ENCODE measurements around the gene NMBR.

DNA sequence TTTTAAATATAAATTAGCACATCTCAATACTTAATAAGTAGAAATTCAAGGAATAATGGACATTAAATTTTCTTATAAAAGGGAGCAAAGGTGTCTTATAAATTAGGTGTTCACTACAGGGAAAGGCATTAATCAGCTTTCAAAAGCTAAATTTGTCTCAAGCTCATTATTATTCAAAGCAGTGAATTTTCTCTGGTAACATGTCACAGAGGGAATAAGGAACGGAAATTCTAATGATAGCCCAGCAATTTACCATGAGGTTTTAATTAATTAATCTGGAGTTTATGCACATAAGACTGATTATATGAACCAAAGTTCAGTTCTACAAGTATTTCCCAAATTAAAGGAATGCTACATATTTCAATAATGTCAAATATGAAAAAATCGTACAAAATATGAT is 29.6 kb downstream of the NMBR start:
- TF ChIP-seq, protein P1, sequence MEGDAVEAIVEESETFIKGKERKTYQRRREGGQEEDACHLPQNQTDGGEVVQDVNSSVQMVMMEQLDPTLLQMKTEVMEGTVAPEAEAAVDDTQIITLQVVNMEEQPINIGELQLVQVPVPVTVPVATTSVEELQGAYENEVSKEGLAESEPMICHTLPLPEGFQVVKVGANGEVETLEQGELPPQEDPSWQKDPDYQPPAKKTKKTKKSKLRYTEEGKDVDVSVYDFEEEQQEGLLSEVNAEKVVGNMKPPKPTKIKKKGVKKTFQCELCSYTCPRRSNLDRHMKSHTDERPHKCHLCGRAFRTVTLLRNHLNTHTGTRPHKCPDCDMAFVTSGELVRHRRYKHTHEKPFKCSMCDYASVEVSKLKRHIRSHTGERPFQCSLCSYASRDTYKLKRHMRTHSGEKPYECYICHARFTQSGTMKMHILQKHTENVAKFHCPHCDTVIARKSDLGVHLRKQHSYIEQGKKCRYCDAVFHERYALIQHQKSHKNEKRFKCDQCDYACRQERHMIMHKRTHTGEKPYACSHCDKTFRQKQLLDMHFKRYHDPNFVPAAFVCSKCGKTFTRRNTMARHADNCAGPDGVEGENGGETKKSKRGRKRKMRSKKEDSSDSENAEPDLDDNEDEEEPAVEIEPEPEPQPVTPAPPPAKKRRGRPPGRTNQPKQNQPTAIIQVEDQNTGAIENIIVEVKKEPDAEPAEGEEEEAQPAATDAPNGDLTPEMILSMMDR (IDR thresholded peaks at IDR 0.05), result no peak
- no peak for TF ChIP-seq POLR2A (IDR thresholded peaks at IDR 0.05)
- no peak for TF ChIP-seq POLR2AphosphoS5 (IDR thresholded peaks at IDR 0.05)
- no peak for TF ChIP-seq EP300 (IDR thresholded peaks at IDR 0.05)

All from suprapubic skin (tissue), 4 donors.